ENCODE results near the gene GTF3C6.

Gene GTF3C6

DNA sequence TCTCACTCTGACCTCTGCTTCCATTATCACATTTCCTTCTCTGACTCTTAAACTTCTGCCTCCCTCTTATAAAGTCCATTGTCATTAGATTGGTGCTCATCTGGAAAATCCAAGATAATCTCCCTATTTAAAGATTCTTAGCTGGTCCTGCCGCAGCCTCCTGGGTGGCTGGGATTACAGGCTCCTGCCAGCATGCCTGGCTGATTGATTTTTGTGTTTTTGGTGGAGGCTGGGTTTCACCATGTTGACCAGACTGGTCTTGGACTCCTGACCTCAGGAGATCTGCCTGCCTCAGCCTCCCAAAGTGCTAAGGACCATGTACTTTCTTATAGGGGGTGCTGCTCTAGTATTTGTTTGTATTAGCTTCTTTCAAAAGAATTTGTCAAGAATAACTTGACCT lies 18.1 kb downstream of the GTF3C6 start:
- in situ Hi-C loops (cut with HindIII; ENCODE audit: low sequenced_read_pairs), result no loop called here
- no peak for DNase-seq (ENCODE audit: low read depth, low spot score)
- no peak overlapping the region for H3K4me3 ChIP-seq (ENCODE audit: low read depth, low read length)
- TF ChIP-seq, protein P1, sequence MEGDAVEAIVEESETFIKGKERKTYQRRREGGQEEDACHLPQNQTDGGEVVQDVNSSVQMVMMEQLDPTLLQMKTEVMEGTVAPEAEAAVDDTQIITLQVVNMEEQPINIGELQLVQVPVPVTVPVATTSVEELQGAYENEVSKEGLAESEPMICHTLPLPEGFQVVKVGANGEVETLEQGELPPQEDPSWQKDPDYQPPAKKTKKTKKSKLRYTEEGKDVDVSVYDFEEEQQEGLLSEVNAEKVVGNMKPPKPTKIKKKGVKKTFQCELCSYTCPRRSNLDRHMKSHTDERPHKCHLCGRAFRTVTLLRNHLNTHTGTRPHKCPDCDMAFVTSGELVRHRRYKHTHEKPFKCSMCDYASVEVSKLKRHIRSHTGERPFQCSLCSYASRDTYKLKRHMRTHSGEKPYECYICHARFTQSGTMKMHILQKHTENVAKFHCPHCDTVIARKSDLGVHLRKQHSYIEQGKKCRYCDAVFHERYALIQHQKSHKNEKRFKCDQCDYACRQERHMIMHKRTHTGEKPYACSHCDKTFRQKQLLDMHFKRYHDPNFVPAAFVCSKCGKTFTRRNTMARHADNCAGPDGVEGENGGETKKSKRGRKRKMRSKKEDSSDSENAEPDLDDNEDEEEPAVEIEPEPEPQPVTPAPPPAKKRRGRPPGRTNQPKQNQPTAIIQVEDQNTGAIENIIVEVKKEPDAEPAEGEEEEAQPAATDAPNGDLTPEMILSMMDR (IDR thresholded peaks at IDR 0.05; ENCODE audit: low read depth, low read length), result no peak

DNA sequence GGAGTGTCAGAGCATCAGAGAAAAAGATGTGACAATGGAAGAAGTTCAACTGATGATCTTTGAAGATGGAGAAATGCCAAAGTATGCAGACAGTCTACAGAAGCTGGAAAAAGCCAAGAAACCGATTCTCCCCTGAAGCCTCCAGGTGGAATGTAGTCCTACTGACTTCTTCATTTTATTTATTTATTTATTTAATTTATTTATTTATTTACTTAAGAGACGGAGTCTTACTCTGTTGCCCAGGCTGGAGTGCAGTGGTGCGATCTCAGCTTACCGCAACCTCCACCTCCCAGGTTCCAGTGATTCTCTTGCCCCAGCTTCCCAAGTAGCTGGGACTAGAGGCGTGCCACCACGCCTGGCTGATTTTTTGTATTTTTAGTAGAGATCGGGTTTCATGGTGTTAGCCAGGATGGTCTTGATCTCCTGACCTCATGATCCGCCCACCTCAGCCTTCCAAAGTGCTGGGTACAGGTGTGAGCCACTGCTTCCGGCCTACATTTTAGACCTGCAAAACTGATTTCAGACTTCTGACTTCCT lies 21.1 kb downstream of the GTF3C6 start:
- in situ Hi-C loops (cut with HindIII; ENCODE audit: low sequenced_read_pairs), result no loop called here
- no peak for DNase-seq (ENCODE audit: low read depth, low spot score)
- H3K4me3 ChIP-seq (ENCODE audit: low read depth, low read length), result no peak overlapping the region
- TF ChIP-seq, protein P1 (IDR thresholded peaks at IDR 0.05; ENCODE audit: low read depth, low read length), result no peak

DNA sequence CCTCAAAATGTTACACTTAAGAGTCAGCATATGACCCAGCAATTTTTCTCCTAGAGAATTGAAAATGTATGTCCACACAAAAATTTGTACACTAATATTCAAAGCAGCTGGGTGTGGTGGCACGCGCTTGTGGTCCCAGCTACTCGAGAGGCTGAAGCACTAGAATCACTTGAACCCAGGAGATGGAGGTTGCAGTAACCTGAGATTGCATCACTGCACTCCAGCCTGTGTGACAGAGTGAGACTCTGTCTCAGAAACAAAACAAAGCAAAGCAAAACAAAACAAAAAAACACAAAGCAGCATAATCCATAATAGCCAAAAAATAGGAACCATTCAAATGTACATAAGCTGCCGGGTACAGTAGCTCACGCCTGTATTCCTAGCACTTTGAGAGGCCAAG lies 21.7 kb downstream of the GTF3C6 start:
- DNase-seq (ENCODE audit: low read depth, low spot score), result no peak
- H3K4me3 ChIP-seq (ENCODE audit: low read depth, low read length), result no peak overlapping the region
- TF ChIP-seq, protein P1 (IDR thresholded peaks at IDR 0.05; ENCODE audit: low read depth, low read length), result no peak
- in situ Hi-C loops (cut with HindIII; ENCODE audit: low sequenced_read_pairs), result no loop called here

GRCh38 chr6:110980648-110981047 lies 22.1 kb downstream of the GTF3C6 start:
- TF ChIP-seq, protein P1 (IDR thresholded peaks at IDR 0.05; ENCODE audit: low read depth, low read length), result no peak
- in situ Hi-C loops (cut with HindIII; ENCODE audit: low sequenced_read_pairs), result no loop called here
- no peak for DNase-seq (ENCODE audit: low read depth, low spot score)
- H3K4me3 ChIP-seq (ENCODE audit: low read depth, low read length), result no peak overlapping the region

- in situ Hi-C loops (cut with HindIII; ENCODE audit: low sequenced_read_pairs), result no loop called here
- peak; percentile 6 for DNase-seq (ENCODE audit: low read depth, low spot score)
- H3K4me3 ChIP-seq (ENCODE audit: low read depth, low read length), result peak overlapping the region; percentile 93
Observed at GRCh38 chr6:110981202-110981600, 22.7 kb downstream of the GTF3C6 start.

GRCh38 chr6:110990840-110991576 lies 32.5 kb downstream of the GTF3C6 start:
- DNase-seq (ENCODE audit: low read depth, low spot score), result no peak
- in situ Hi-C loops (cut with HindIII; ENCODE audit: low sequenced_read_pairs), result no loop called here
- no peak overlapping the region for H3K4me3 ChIP-seq (ENCODE audit: low read depth, low read length)
- TF ChIP-seq, protein P1 (IDR thresholded peaks at IDR 0.05; ENCODE audit: low read depth, low read length), result no peak

More at GRCh38 chr6:110981202-110981600, 22.7 kb downstream of the GTF3C6 start:
- TF ChIP-seq, protein P1 (IDR thresholded peaks at IDR 0.05; ENCODE audit: low read depth, low read length), result no peak
